WTC11 (cell line): Measurements from ENCODE around the gene DLG5. TPM values are rescaled to one million over a fixed set of nuclear protein-coding genes. Genes with fewer than 3 reads are reported as not detected.

Experiments used
- ATAC-seq: fragments of 200-7000 bp; cut with Tn5 transposase; 2 replicates; pipeline ENCODE4 v1.10.0; 2021; ENCODE audit warnings: mild to moderate bottlenecking, moderate library complexity
- CTCF ChIA-PET: fragments of 300-600 bp; sonication (Branson Sonifier 250); formaldehyde crosslinking; loops from one replicate; lab custom pipeline; 2021; ENCODE audit warnings: antibody characterized with exemption; lab: Charles Lee
- POLR2A ChIA-PET: fragments of 350-600 bp; sonication (Branson Sonifier 250); formaldehyde crosslinking; loops from one replicate; lab custom pipeline; 2021; ENCODE audit warnings: antibody characterized with exemption; lab: Charles Lee
- DNase-seq: peaks from one replicate; pipeline ENCODE4 v3.0.0; 2021; ENCODE audit warnings: low spot score
- H3K27ac Mint-ChIP-seq: 2 replicates; pipeline ENCODE4 v1.8.0; 2021; ENCODE audit warnings: mixed read lengths
- H3K27me3 Mint-ChIP-seq: 2 replicates; pipeline ENCODE4 v1.8.0; 2021; ENCODE audit warnings: low read depth, mild to moderate bottlenecking, moderate library complexity, mixed read lengths
- H3K36me3 Mint-ChIP-seq: 2 replicates; pipeline ENCODE4 v1.8.0; 2021; ENCODE audit warnings: mixed read lengths
- H3K4me1 Mint-ChIP-seq: 2 replicates; pipeline ENCODE4 v1.8.0; 2022; ENCODE audit warnings: mixed read lengths
- H3K4me3 Mint-ChIP-seq: 2 replicates; pipeline ENCODE4 v1.8.0; 2021; ENCODE audit warnings: mild to moderate bottlenecking, moderate library complexity, mixed read lengths
- H3K9me3 Mint-ChIP-seq: 2 replicates; pipeline ENCODE4 v1.8.0; 2021; ENCODE audit warnings: mixed read lengths
- FOXJ3 ChIP-seq: sonication (generic); formaldehyde crosslinking; IDR thresholded peaks from 2 replicates; pipeline ENCODE4 v1.9.0; 2021; ENCODE audit warnings: missing genetic modification reagents, mild to moderate bottlenecking, borderline replicate concordance
- GABPB1 ChIP-seq: sonication (generic); formaldehyde crosslinking; IDR thresholded peaks from 2 replicates; pipeline ENCODE4 v1.8.1; 2023; ENCODE audit warnings: mild to moderate bottlenecking, missing genetic modification reagents
- GRHL2 ChIP-seq: fragments of 250-450 bp; sonication (Bioruptor Pico); IDR thresholded peaks from 2 replicates; pipeline ENCODE4 v1.8.0; 2022; ENCODE audit warnings: mild to moderate bottlenecking, moderate library complexity; ENCODE audit not compliant: insufficient replicate concordance, severe bottlenecking
- HMGA2 ChIP-seq: fragments of 250-450 bp; sonication (Bioruptor Pico); IDR thresholded peaks from 2 replicates; pipeline ENCODE4 v1.4.0; 2021; ENCODE audit warnings: mild to moderate bottlenecking, moderate library complexity
- MXD4 ChIP-seq: fragments of 250-450 bp; sonication (Bioruptor Pico); IDR thresholded peaks from 2 replicates; pipeline ENCODE4 v1.8.0; 2021; ENCODE audit warnings: mild to moderate bottlenecking, moderate library complexity, borderline replicate concordance
- MYBL2 ChIP-seq: sonication (generic); formaldehyde crosslinking; IDR thresholded peaks from 2 replicates; pipeline ENCODE4 v1.8.1; 2023; ENCODE audit warnings: mild to moderate bottlenecking, moderate library complexity, missing genetic modification reagents
- total RNA-seq: library from RNA; stranded (reverse); gene quantifications from 3 replicates; pipeline ENCODE4 v1.2.3, GENCODE V29; 2021
- TF ChIP-seq, protein P1 (sequence below): fragments of 250-450 bp; sonication (Bioruptor Pico); IDR thresholded peaks from 2 replicates; pipeline ENCODE4 v1.9.0; 2021; ENCODE audit warnings: mild to moderate bottlenecking, borderline replicate concordance
- TF ChIP-seq, protein P2 (sequence below): sonication (generic); formaldehyde crosslinking; conservative IDR thresholded peaks from 2 replicates; pipeline ENCODE4 v1.8.1; 2023; ENCODE audit warnings: mild to moderate bottlenecking, low read depth, missing genetic modification reagents, moderate library complexity
- TF ChIP-seq, protein P3 (sequence below): sonication (generic); formaldehyde crosslinking; IDR thresholded peaks from 2 replicates; pipeline ENCODE4 v1.8.0; 2022; ENCODE audit warnings: mild to moderate bottlenecking, missing genetic modification reagents
- TF ChIP-seq, protein P4 (sequence below): sonication (generic); formaldehyde crosslinking; IDR thresholded peaks from 2 replicates; pipeline ENCODE4 v1.8.1; 2022; ENCODE audit warnings: mild to moderate bottlenecking, moderate library complexity, missing genetic modification reagents
- TF ChIP-seq, protein P5 (sequence below): sonication (generic); formaldehyde crosslinking; IDR thresholded peaks from 2 replicates; pipeline ENCODE4 v1.8.1; 2023; ENCODE audit warnings: mild to moderate bottlenecking, moderate library complexity, missing genetic modification reagents
- TF ChIP-seq, protein P6 (sequence below): sonication (generic); formaldehyde crosslinking; IDR thresholded peaks from 2 replicates; pipeline ENCODE4 v1.8.0; 2023; ENCODE audit warnings: missing genetic modification reagents

DLG5 gene
- total RNA-seq, 1 experiment from 2014 or later, result 65.5 TPM

DNA sequence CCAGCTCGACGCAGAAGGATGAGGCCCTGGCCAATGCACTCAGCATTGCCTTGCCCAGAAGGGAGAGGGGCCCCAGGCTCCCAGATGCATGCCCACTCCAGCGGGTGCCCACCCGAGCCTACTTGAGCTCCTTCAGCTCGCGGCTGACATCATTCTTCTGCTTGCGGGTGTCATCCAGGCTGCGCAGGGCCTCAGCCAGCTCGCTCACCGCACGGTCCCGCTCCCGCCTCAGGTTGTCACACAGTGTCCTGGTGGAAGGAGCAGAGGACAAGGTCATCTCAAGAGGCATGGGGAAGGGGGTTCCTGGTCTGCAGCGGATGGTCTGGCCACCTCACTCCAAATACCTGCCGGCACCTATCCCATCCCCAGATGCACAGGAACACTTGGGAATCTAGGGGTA, 92.8 kb downstream of the DLG5 start (continued):
- TF ChIP-seq, protein P1, sequence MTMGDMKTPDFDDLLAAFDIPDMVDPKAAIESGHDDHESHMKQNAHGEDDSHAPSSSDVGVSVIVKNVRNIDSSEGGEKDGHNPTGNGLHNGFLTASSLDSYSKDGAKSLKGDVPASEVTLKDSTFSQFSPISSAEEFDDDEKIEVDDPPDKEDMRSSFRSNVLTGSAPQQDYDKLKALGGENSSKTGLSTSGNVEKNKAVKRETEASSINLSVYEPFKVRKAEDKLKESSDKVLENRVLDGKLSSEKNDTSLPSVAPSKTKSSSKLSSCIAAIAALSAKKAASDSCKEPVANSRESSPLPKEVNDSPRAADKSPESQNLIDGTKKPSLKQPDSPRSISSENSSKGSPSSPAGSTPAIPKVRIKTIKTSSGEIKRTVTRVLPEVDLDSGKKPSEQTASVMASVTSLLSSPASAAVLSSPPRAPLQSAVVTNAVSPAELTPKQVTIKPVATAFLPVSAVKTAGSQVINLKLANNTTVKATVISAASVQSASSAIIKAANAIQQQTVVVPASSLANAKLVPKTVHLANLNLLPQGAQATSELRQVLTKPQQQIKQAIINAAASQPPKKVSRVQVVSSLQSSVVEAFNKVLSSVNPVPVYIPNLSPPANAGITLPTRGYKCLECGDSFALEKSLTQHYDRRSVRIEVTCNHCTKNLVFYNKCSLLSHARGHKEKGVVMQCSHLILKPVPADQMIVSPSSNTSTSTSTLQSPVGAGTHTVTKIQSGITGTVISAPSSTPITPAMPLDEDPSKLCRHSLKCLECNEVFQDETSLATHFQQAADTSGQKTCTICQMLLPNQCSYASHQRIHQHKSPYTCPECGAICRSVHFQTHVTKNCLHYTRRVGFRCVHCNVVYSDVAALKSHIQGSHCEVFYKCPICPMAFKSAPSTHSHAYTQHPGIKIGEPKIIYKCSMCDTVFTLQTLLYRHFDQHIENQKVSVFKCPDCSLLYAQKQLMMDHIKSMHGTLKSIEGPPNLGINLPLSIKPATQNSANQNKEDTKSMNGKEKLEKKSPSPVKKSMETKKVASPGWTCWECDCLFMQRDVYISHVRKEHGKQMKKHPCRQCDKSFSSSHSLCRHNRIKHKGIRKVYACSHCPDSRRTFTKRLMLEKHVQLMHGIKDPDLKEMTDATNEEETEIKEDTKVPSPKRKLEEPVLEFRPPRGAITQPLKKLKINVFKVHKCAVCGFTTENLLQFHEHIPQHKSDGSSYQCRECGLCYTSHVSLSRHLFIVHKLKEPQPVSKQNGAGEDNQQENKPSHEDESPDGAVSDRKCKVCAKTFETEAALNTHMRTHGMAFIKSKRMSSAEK (CRISPR knock-in tag), result no peak
- no peak for TF ChIP-seq MYBL2 (CRISPR knock-in tag)

DNA sequence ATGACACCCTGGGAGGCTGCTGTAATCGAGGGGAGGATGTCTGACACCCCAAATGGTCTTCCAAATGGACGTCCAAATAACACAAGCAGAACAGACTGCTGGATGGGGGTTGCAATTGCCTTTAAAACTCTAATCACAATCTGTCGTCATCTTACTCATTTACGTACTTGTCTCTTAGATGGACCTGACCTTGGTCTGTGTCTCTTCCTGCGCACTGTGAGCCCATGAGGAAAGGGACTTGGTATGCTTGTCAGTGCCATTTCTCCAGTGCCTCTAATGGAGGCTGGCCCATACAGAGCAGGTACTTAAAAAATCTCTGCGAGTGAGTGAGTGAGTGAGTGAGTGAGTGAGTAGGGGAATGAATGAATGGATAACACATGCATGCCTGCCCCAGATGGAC, 93.3 kb downstream of the DLG5 start:
- Mint-ChIP-seq H3K4me1 (peaks cover 16% of the 10 kb centered on the region), H3K27ac (no peak overlapping the region), H3K27me3 (no peaks in the 10 kb centered on the region), H3K9me3 (no peaks in the 10 kb centered on the region), H3K4me3 (no peak overlapping the region), H3K36me3 (peaks cover 47% of the 10 kb centered on the region)
- ATAC-seq, result no peak
- CTCF ChIA-PET, result interaction anchor here (2.1 kb wide), 1 partner anchor 14 kb away, joined by 8 read pairs; no protein-coding TSS in a partner anchor
- no peak for TF ChIP-seq FOXJ3
- TF ChIP-seq HMGA2 (CRISPR knock-in tag), result no peak
- TF ChIP-seq MXD4 (CRISPR knock-in tag), result no peak
- no peak for TF ChIP-seq GRHL2 (CRISPR knock-in tag)
- TF ChIP-seq, protein P2, sequence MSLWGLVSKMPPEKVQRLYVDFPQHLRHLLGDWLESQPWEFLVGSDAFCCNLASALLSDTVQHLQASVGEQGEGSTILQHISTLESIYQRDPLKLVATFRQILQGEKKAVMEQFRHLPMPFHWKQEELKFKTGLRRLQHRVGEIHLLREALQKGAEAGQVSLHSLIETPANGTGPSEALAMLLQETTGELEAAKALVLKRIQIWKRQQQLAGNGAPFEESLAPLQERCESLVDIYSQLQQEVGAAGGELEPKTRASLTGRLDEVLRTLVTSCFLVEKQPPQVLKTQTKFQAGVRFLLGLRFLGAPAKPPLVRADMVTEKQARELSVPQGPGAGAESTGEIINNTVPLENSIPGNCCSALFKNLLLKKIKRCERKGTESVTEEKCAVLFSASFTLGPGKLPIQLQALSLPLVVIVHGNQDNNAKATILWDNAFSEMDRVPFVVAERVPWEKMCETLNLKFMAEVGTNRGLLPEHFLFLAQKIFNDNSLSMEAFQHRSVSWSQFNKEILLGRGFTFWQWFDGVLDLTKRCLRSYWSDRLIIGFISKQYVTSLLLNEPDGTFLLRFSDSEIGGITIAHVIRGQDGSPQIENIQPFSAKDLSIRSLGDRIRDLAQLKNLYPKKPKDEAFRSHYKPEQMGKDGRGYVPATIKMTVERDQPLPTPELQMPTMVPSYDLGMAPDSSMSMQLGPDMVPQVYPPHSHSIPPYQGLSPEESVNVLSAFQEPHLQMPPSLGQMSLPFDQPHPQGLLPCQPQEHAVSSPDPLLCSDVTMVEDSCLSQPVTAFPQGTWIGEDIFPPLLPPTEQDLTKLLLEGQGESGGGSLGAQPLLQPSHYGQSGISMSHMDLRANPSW (CRISPR knock-in tag), result no peak
- no peak for DNase-seq
- POLR2A ChIA-PET, result no interaction called here

DNA sequence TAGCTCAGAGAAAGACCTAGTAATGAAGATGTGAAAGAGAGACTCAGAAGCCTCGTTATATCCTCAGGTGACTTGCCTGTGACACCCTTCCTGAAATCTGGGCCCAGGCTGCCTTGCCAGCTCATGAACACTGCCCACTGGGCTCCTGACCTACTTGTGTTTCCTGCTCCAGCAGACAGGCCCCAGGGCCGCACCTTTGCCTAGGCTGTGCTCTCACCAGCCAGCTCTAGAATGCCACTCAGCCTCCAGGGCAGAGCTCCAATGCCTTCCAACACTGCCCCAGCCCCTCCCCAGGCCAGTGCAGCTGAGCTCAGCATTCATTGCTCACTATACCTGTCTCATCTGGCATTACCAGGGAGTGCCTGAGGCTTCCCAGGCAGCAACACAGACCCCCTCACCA, 94.3 kb downstream of the DLG5 start:
- ChIA-PET POLR2A (no interaction called here), CTCF (interaction anchor here (2.1 kb wide), 1 partner anchor 15 kb away, joined by 8 read pairs; no protein-coding TSS in a partner anchor)
- no peak for DNase-seq
- Mint-ChIP-seq H3K4me1 (peaks cover 7% of the 10 kb centered on the region), H3K9me3 (no peaks in the 10 kb centered on the region), H3K4me3 (no peak overlapping the region), H3K36me3 (peaks cover 53% of the 10 kb centered on the region), H3K27ac (no peak overlapping the region), H3K27me3 (no peaks in the 10 kb centered on the region)
- ATAC-seq, result no peak
- TF ChIP-seq, protein P3, sequence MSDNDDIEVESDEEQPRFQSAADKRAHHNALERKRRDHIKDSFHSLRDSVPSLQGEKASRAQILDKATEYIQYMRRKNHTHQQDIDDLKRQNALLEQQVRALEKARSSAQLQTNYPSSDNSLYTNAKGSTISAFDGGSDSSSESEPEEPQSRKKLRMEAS (CRISPR knock-in tag), result no peak
- TF ChIP-seq GABPB1 (no peak), GRHL2 (CRISPR knock-in tag) (no peak)
- TF ChIP-seq, protein P4, sequence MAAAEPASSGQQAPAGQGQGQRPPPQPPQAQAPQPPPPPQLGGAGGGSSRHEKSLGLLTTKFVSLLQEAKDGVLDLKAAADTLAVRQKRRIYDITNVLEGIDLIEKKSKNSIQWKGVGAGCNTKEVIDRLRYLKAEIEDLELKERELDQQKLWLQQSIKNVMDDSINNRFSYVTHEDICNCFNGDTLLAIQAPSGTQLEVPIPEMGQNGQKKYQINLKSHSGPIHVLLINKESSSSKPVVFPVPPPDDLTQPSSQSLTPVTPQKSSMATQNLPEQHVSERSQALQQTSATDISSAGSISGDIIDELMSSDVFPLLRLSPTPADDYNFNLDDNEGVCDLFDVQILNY (CRISPR knock-in tag), result no peak
- TF ChIP-seq, protein P1 (CRISPR knock-in tag), result no peak
- TF ChIP-seq, protein P5, sequence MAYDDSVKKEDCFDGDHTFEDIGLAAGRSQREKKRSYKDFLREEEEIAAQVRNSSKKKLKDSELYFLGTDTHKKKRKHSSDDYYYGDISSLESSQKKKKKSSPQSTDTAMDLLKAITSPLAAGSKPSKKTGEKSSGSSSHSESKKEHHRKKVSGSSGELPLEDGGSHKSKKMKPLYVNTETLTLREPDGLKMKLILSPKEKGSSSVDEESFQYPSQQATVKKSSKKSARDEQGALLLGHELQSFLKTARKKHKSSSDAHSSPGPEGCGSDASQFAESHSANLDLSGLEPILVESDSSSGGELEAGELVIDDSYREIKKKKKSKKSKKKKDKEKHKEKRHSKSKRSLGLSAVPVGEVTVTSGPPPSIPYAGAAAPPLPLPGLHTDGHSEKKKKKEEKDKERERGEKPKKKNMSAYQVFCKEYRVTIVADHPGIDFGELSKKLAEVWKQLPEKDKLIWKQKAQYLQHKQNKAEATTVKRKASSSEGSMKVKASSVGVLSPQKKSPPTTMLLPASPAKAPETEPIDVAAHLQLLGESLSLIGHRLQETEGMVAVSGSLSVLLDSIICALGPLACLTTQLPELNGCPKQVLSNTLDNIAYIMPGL (CRISPR knock-in tag), result no peak
- TF ChIP-seq, protein P6, sequence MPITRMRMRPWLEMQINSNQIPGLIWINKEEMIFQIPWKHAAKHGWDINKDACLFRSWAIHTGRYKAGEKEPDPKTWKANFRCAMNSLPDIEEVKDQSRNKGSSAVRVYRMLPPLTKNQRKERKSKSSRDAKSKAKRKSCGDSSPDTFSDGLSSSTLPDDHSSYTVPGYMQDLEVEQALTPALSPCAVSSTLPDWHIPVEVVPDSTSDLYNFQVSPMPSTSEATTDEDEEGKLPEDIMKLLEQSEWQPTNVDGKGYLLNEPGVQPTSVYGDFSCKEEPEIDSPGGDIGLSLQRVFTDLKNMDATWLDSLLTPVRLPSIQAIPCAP, result no peak
